Dendritic cell treated with granulocyte-macrophage colony-stimulating factor and Interleukin-4, amounts not matched to agents 40 ng/mL and 50 ng/mL, for 4 days (primary cell): ENCODE results near the gene CASQ1.

Experiments used
- H3K27ac Mint-ChIP-seq: one replicate; pipeline ENCODE4 v1.8.0; 2022; ENCODE audit warnings: mild to moderate bottlenecking, mixed read lengths
- H3K27me3 Mint-ChIP-seq: one replicate; pipeline ENCODE4 v1.8.0; 2022; ENCODE audit warnings: mild to moderate bottlenecking, mixed read lengths
- H3K36me3 Mint-ChIP-seq: one replicate; pipeline ENCODE4 v1.8.0; 2022; ENCODE audit warnings: low read depth, mixed read lengths
- H3K4me1 Mint-ChIP-seq: one replicate; pipeline ENCODE4 v1.8.0; 2022; ENCODE audit warnings: low read depth, mixed read lengths
- H3K4me3 Mint-ChIP-seq: one replicate; pipeline ENCODE4 v1.8.0; 2022; ENCODE audit warnings: mild to moderate bottlenecking, moderate library complexity, mixed read lengths
- H3K9me3 Mint-ChIP-seq: one replicate; pipeline ENCODE4 v1.8.0; 2022; ENCODE audit warnings: mixed read lengths
- intact Hi-C: fragments of 100-400 bp; cut with micrococcal nuclease; formaldehyde crosslinking; loops from one replicate; pipeline ENCODE4 v1.15.0; 2022

The CASQ1 gene

GRCh38 chr1:160236806-160237205 lies 46.4 kb downstream of the CASQ1 start:
- no peaks in the 10 kb centered on the region for H3K9me3 Mint-ChIP-seq
- H3K4me3 Mint-ChIP-seq, result no peak overlapping the region

GRCh38 chr1:160237558-160237957 lies 47.2 kb downstream of the CASQ1 start:
- Mint-ChIP-seq H3K36me3 (peaks cover 99% of the 10 kb centered on the region), H3K4me1 (no peaks in the 10 kb centered on the region), H3K9me3 (no peaks in the 10 kb centered on the region), H3K4me3 (no peak overlapping the region), H3K27me3 (no peaks in the 10 kb centered on the region), H3K27ac (no peak overlapping the region)
- intact Hi-C loops, result loop anchor here (10.0 kb wide), 1 partner anchor 77 kb away; no protein-coding TSS in a partner anchor

More at GRCh38 chr1:160236806-160237205, 46.4 kb downstream of the CASQ1 start:
- intact Hi-C loops, result loop anchor here (10.0 kb wide), 1 partner anchor 78 kb away; no protein-coding TSS in a partner anchor
- Mint-ChIP-seq H3K27ac (no peak overlapping the region), H3K27me3 (no peaks in the 10 kb centered on the region), H3K4me1 (no peaks in the 10 kb centered on the region), H3K36me3 (peaks cover 99% of the 10 kb centered on the region)

- Mint-ChIP-seq H3K27me3 (no peaks in the 10 kb centered on the region), H3K27ac (no peak overlapping the region), H3K4me1 (no peaks in the 10 kb centered on the region), H3K9me3 (no peaks in the 10 kb centered on the region), H3K4me3 (no peak overlapping the region), H3K36me3 (peaks cover 100% of the 10 kb centered on the region)
- intact Hi-C loops, result loop anchor here (10.0 kb wide), 1 partner anchor 76 kb away; no protein-coding TSS in a partner anchor
These were observed 48.0 kb downstream of the CASQ1 start for GRCh38 chr1:160238408-160238807.

GRCh38 chr1:160239582-160240299 lies 49.4 kb downstream of the CASQ1 start:
- no peaks in the 10 kb centered on the region for H3K27me3 Mint-ChIP-seq
- H3K4me3 Mint-ChIP-seq, result no peak overlapping the region
- intact Hi-C loops, result loop anchor here (10.0 kb wide), 1 partner anchor 75 kb away; no protein-coding TSS in a partner anchor
- H3K4me1 Mint-ChIP-seq, result no peaks in the 10 kb centered on the region
- H3K36me3 Mint-ChIP-seq, result peaks cover 100% of the 10 kb centered on the region
- H3K9me3 Mint-ChIP-seq, result no peaks in the 10 kb centered on the region
- H3K27ac Mint-ChIP-seq, result no peak overlapping the region

GRCh38 chr1:160243767-160244166 lies 53.4 kb downstream of the CASQ1 start:
- Mint-ChIP-seq H3K4me1 (no peaks in the 10 kb centered on the region), H3K4me3 (no peak overlapping the region), H3K36me3 (peaks cover 80% of the 10 kb centered on the region), H3K27ac (no peak overlapping the region), H3K27me3 (no peaks in the 10 kb centered on the region), H3K9me3 (no peaks in the 10 kb centered on the region)
- intact Hi-C loops, result no loop called here

GRCh38 chr1:160244209-160244608 lies 53.8 kb downstream of the CASQ1 start:
- Mint-ChIP-seq H3K9me3 (no peaks in the 10 kb centered on the region), H3K4me1 (no peaks in the 10 kb centered on the region), H3K27ac (no peak overlapping the region), H3K36me3 (peaks cover 76% of the 10 kb centered on the region), H3K27me3 (no peaks in the 10 kb centered on the region), H3K4me3 (no peak overlapping the region)
- intact Hi-C loops, result no loop called here

- Mint-ChIP-seq H3K27ac (no peak overlapping the region), H3K36me3 (peaks cover 73% of the 10 kb centered on the region), H3K4me3 (no peak overlapping the region), H3K27me3 (no peaks in the 10 kb centered on the region), H3K4me1 (no peaks in the 10 kb centered on the region), H3K9me3 (no peaks in the 10 kb centered on the region)
- intact Hi-C loops, result no loop called here
These were observed 55.1 kb downstream of the CASQ1 start for GRCh38 chr1:160245434-160245833.

- H3K36me3 Mint-ChIP-seq, result peaks cover 71% of the 10 kb centered on the region
- intact Hi-C loops, result no loop called here
These were observed 56.7 kb downstream of the CASQ1 start for GRCh38 chr1:160247053-160247452.

GRCh38 chr1:160251011-160251410 lies 60.6 kb downstream of the CASQ1 start:
- Mint-ChIP-seq H3K4me3 (no peak overlapping the region), H3K9me3 (no peaks in the 10 kb centered on the region), H3K27ac (no peak overlapping the region), H3K27me3 (no peaks in the 10 kb centered on the region), H3K4me1 (no peaks in the 10 kb centered on the region), H3K36me3 (peaks cover 63% of the 10 kb centered on the region)
- intact Hi-C loops, result loop anchor here (5.0 kb wide), 2 partner anchors 149 to 314 kb away; no protein-coding TSS in a partner anchor

More at GRCh38 chr1:160247053-160247452, 56.7 kb downstream of the CASQ1 start:
- Mint-ChIP-seq H3K4me1 (no peaks in the 10 kb centered on the region), H3K27me3 (no peaks in the 10 kb centered on the region), H3K27ac (no peak overlapping the region), H3K9me3 (no peaks in the 10 kb centered on the region), H3K4me3 (no peak overlapping the region)
